ENCODE measurements around the gene EVI2A.

EVI2A gene

GRCh38 chr17:31296142-31296541, 25.3 kb downstream of the EVI2A start:
- Histone ChIP-seq H2AFZ (ENCODE audit: low read depth, low read length) (no peak overlapping the region), H3K36me3 (replicated peaks; ENCODE audit: low read depth, low read length) (peaks cover 3% of the 10 kb centered on the region), H3K4me3 (ENCODE audit: low read length) (no peak overlapping the region), H3K9me3 (ENCODE audit: insufficient read depth, low read length) (no peaks in the 10 kb centered on the region), H3K27me3 (ENCODE audit: low read depth, low read length) (no peaks in the 10 kb centered on the region), H3K4me1 (ENCODE audit: low read length) (peaks cover 12% of the 10 kb centered on the region), H3K27ac (ENCODE audit: low read length) (no peak overlapping the region), H3K9ac (ENCODE audit: low read length) (no peak overlapping the region), H3K79me2 (ENCODE audit: low read length) (no peaks in the 10 kb centered on the region), H3K4me2 (ENCODE audit: low read length) (no peak overlapping the region), H4K20me1 (ENCODE audit: insufficient read depth, low read length) (no peaks in the 10 kb centered on the region)
- TF ChIP-seq CTCF (IDR thresholded peaks at IDR 0.05; ENCODE audit: low read depth, low read length) (no peak), EZH2phosphoT487 (IDR thresholded peaks at IDR 0.05; ENCODE audit: low read depth) (no peak)

- peaks cover 3% of the 10 kb centered on the region for H3K36me3 ChIP-seq (replicated peaks; ENCODE audit: low read depth, low read length)
- no peak overlapping the region for H2AFZ ChIP-seq (ENCODE audit: low read depth, low read length)
- TF ChIP-seq CTCF (IDR thresholded peaks at IDR 0.05; ENCODE audit: low read depth, low read length) (no peak), EZH2phosphoT487 (IDR thresholded peaks at IDR 0.05; ENCODE audit: low read depth) (no peak)
- H3K4me3 ChIP-seq (ENCODE audit: low read length) = no peak overlapping the region
- H3K4me1 ChIP-seq (ENCODE audit: low read length) = peaks cover 12% of the 10 kb centered on the region
- H3K27me3 ChIP-seq (ENCODE audit: low read depth, low read length) = no peaks in the 10 kb centered on the region
- H3K4me2 ChIP-seq (ENCODE audit: low read length) = no peak overlapping the region
- H3K27ac ChIP-seq (ENCODE audit: low read length) = no peak overlapping the region
- H3K9me3 ChIP-seq (ENCODE audit: insufficient read depth, low read length) = no peaks in the 10 kb centered on the region
- no peak overlapping the region for H3K9ac ChIP-seq (ENCODE audit: low read length)
- no peaks in the 10 kb centered on the region for H3K79me2 ChIP-seq (ENCODE audit: low read length)
- no peaks in the 10 kb centered on the region for H4K20me1 ChIP-seq (ENCODE audit: insufficient read depth, low read length)
Measured at GRCh38 chr17:31295489-31295871, 25.9 kb downstream of the EVI2A start.

- peaks cover 11% of the 10 kb centered on the region for H3K4me1 ChIP-seq (ENCODE audit: low read length)
- H2AFZ ChIP-seq (ENCODE audit: low read depth, low read length) = no peak overlapping the region
- no peak for TF ChIP-seq CTCF (IDR thresholded peaks at IDR 0.05; ENCODE audit: low read depth, low read length)
- TF ChIP-seq EZH2phosphoT487 (IDR thresholded peaks at IDR 0.05; ENCODE audit: low read depth) = no peak
- H3K27me3 ChIP-seq (ENCODE audit: low read depth, low read length) = no peaks in the 10 kb centered on the region
- no peak overlapping the region for H3K9ac ChIP-seq (ENCODE audit: low read length)
- H3K79me2 ChIP-seq (ENCODE audit: low read length) = no peaks in the 10 kb centered on the region
- no peak overlapping the region for H3K4me3 ChIP-seq (ENCODE audit: low read length)
- H3K36me3 ChIP-seq (replicated peaks; ENCODE audit: low read depth, low read length) = peaks cover 3% of the 10 kb centered on the region
- H4K20me1 ChIP-seq (ENCODE audit: insufficient read depth, low read length) = no peaks in the 10 kb centered on the region
- no peak overlapping the region for H3K27ac ChIP-seq (ENCODE audit: low read length)
- H3K4me2 ChIP-seq (ENCODE audit: low read length) = no peak overlapping the region
- no peaks in the 10 kb centered on the region for H3K9me3 ChIP-seq (ENCODE audit: insufficient read depth, low read length)
Measured at GRCh38 chr17:31294820-31295488, 26.5 kb downstream of the EVI2A start.

GRCh38 chr17:31294231-31294630, 27.2 kb downstream of the EVI2A start:
- Histone ChIP-seq H3K4me1 (ENCODE audit: low read length) (peaks cover 8% of the 10 kb centered on the region), H3K9me3 (ENCODE audit: insufficient read depth, low read length) (no peaks in the 10 kb centered on the region)

More at GRCh38 chr17:31294231-31294630, 27.2 kb downstream of the EVI2A start:
- no peak for TF ChIP-seq CTCF (IDR thresholded peaks at IDR 0.05; ENCODE audit: low read depth, low read length)
- no peak for TF ChIP-seq EZH2phosphoT487 (IDR thresholded peaks at IDR 0.05; ENCODE audit: low read depth)
- Histone ChIP-seq H3K79me2 (ENCODE audit: low read length) (no peaks in the 10 kb centered on the region), H4K20me1 (ENCODE audit: insufficient read depth, low read length) (no peaks in the 10 kb centered on the region), H3K27ac (ENCODE audit: low read length) (no peak overlapping the region), H3K36me3 (replicated peaks; ENCODE audit: low read depth, low read length) (peaks cover 3% of the 10 kb centered on the region), H3K4me2 (ENCODE audit: low read length) (no peak overlapping the region), H3K9ac (ENCODE audit: low read length) (no peak overlapping the region), H3K4me3 (ENCODE audit: low read length) (no peak overlapping the region), H2AFZ (ENCODE audit: low read depth, low read length) (no peak overlapping the region), H3K27me3 (ENCODE audit: low read depth, low read length) (no peaks in the 10 kb centered on the region)

Data from OCI-LY3 (cell line).